GM12864 (cell line): ENCODE data around the gene DOK5.

Source experiments
- DNase-seq: peaks from one replicate; pipeline ENCODE4 v3.0.0-alpha.2; 2011; ENCODE audit warnings: low read depth
- H3K4me3 ChIP-seq: 2 replicates; pipeline ENCODE4 v1.5.1; 2011; ENCODE audit warnings: mild to moderate bottlenecking, low read depth, low read length, control low read depth
- CTCF ChIP-seq: IDR thresholded peaks from 2 replicates; pipeline ENCODE4 v1.5.1; 2011; ENCODE audit warnings: low read depth, mild to moderate bottlenecking, moderate library complexity, low read length, control low read depth, inconsistent platforms; ENCODE audit errors: missing control alignments

Gene DOK5

GRCh38 chr20:54601831-54602515 lies 126.6 kb downstream of the DOK5 start:
- H3K4me3 ChIP-seq = no peak overlapping the region
- no peak for DNase-seq
- TF ChIP-seq CTCF = no peak

- H3K4me3 ChIP-seq = no peak overlapping the region
- peak; percentile 5 for TF ChIP-seq CTCF
- no peak for DNase-seq
Measured at GRCh38 chr20:54605319-54605718, 129.9 kb downstream of the DOK5 start.

GRCh38 chr20:54606380-54606779 lies 131.0 kb downstream of the DOK5 start:
- no peak overlapping the region for H3K4me3 ChIP-seq
- DNase-seq = no peak
- TF ChIP-seq CTCF = no peak

GRCh38 chr20:54608039-54608745 lies 132.8 kb downstream of the DOK5 start:
- no peak overlapping the region for H3K4me3 ChIP-seq
- TF ChIP-seq CTCF = no peak
- no peak for DNase-seq

DNA sequence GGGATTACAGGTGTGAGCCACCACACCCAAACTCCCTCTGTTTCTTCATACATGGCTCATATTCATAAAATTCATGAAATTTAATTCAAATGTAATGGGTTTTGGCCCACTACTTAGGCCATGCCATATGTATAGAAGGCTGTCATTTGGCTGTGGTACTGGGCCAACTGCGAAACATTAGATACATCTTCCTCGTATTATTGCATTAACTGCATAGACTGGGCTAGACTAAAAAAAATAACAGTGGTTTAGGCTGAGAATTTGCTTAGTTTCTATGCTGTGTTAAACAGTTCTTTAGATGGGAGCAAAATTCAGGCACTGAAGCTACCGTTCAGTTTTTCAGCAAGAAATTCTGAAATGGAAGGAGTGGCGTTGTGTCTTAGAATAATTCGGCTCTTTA lies 133.6 kb downstream of the DOK5 start:
- no peak for TF ChIP-seq CTCF
- no peak overlapping the region for H3K4me3 ChIP-seq
- DNase-seq = no peak

- H3K4me3 ChIP-seq = no peak overlapping the region
- TF ChIP-seq CTCF = no peak
- DNase-seq = no peak
Measured at GRCh38 chr20:54611708-54612412, 136.5 kb downstream of the DOK5 start.

GRCh38 chr20:54618412-54618811 lies 143.0 kb downstream of the DOK5 start:
- TF ChIP-seq CTCF = no peak
- no peak overlapping the region for H3K4me3 ChIP-seq
- no peak for DNase-seq
